Fibroblast of lung (primary cell): ENCODE measurements around the gene TMA7B.

Experiments used
- CTCF ChIP-seq, 2 donors: IDR thresholded peaks in 1 of 2; conservative IDR thresholded peaks in 1 of 2; 1 replicate in 1 of 2; 2 replicates in 1 of 2; pipeline ENCODE4 v1.5.1; 2011 to 2012; ENCODE audit warnings: low read length in 2 of 2, control low read depth in 1 of 2, inconsistent platforms in 1 of 2, low read depth in 1 of 2, mild to moderate bottlenecking in 1 of 2
- EZH2 ChIP-seq: IDR thresholded peaks from 2 replicates; pipeline ENCODE4 v1.5.1; 2012; ENCODE audit warnings: low read length, control low read depth, mild to moderate bottlenecking; ENCODE audit errors: missing control alignments

- no peak for TF ChIP-seq EZH2
- TF ChIP-seq CTCF (conservative IDR thresholded peaks at IDR 0.05 in 1 of 2, IDR thresholded peaks at IDR 0.05 in 1 of 2; ENCODE audit: low read depth in 1 of 2, low read length in 2 of 2) = no peak
These were observed 17.6 kb upstream of the TMA7B start for GRCh38 chr22:39942439-39943230.
